Dermis microvascular lymphatic vessel endothelial cell (primary cell): ENCODE results near the gene NKX3-2. TPM values are rescaled to one million over a fixed set of nuclear protein-coding genes. Genes with fewer than 3 reads are reported as not detected.

Source experiments
- DNase-seq, 2 donors: peaks; one replicate each; pipeline versions ENCODE4 v3.0.0 to v3.0.0-alpha.2; 2010; ENCODE audit warnings: low read depth in 2 of 2
- total RNA-seq: library from RNA; depleted of rRNA; stranded (reverse); fragments of >200 nt; gene quantifications from 2 replicates; pipeline ENCODE4 v1.2.1, GENCODE V29; 2014

Gene NKX3-2
- total RNA-seq, 1 donor from 2014 or later, result under 0.01 TPM

DNA sequence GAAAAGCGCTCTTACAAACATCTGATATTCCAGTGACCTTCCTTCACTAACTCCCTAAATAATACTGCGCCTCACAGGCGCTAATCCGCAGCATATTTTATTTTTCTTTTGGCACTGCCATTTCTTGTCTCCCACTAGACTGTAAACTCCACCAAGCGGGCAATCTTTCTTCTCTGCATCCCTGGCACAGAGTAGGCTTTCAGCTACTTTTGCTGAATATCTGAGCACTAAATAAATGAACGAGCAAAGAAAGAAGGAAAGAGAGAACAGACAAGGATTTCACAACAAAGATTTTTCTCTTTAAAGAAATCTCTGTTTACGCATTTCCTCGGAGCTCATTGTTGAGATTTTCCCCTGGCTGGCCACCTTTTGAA lies 12.7 kb downstream of the NKX3-2 start:
- DNase-seq, result no peak

DNA sequence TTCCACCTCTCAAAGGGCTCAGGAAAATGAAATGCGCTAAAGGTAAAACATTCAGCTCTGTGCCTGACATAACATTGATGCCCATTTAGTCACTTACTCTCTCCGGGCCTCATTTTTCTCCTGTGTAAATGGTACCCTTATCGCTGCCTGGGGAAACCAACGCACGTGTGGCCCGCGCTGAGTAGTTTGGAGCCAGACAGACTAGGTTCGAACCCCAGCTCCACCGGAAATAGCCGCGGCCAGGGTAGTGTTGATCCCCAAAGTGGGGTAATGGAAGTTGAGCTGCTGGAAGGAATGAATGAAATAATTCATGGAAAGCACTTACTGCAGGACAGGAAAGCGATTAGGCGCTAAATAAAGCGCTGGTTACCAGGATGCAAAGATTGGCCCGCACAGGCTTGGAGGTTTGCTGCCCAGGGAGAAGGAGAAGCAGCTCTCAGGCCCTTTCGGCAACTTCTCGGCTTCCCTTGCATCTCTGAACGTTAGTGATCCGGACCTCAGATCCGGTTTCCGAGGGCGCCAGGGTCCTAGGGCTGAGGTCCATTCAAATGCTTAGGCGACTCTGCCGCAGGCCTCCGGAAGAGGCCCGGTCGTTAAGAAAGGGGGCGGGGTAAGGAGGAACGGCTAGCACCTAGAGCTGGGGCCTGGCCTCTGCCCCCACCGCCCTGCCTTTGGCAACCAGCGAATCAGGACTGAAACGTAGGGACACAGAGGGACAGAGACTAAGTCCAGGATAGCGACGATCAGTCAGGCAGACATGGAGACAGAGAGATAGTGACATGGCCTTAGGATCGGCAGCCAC lies 13.3 kb downstream of the NKX3-2 start:
- DNase-seq, result no peak

DNA sequence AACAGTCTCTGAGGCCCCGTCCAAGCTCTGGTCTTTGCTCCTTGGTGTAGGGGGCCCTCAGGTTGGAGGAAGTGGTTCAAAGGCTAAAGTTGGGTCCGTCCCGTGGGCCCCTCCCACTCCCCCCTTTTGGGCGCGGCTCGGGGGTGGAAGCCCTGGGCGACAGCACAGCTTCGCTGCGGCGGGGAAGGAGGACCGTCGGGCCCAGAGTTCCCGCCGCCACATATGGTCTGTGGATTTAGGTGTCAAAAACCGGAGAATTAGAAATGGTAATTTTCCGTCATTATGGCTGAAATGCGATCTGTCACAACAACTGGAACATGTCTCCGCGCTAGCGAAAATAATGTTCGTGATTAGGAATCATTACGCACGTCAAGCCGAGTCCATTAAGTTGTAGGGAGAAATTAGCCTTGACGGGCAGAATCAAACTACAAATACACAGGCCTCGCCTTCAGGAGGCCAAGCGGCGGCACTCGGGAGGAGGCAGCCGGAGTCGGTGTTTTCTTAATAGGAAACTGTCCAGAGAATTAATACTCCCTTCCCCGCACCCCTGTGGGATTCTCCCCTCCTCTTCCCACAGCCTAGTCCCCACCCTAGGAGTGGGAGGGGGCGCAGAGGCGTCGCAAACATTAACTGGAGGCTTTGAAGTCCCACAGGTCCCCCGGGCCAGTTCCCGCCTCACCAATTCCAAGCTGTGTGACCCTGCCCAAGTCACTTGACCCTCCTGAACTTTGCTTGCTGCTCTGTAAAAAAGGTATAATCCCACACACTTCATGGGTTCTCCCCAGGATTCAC lies 15.0 kb downstream of the NKX3-2 start:
- no peak for DNase-seq

DNA sequence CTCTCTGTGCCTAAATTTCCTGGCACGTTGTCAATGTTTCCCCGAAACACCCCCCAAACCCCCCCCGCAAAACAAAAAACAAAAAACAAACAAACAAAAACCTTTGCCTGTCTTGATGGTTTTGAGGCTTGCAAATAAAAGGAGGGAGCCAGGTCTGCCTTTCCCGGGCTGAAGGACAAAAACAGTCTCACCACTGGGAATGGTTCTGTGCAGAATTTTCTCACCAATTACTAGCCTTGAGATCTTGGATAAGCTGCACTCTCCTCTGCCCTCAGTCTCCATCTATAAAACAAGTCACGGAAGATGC lies 15.5 kb downstream of the NKX3-2 start:
- DNase-seq, result no peak

DNA sequence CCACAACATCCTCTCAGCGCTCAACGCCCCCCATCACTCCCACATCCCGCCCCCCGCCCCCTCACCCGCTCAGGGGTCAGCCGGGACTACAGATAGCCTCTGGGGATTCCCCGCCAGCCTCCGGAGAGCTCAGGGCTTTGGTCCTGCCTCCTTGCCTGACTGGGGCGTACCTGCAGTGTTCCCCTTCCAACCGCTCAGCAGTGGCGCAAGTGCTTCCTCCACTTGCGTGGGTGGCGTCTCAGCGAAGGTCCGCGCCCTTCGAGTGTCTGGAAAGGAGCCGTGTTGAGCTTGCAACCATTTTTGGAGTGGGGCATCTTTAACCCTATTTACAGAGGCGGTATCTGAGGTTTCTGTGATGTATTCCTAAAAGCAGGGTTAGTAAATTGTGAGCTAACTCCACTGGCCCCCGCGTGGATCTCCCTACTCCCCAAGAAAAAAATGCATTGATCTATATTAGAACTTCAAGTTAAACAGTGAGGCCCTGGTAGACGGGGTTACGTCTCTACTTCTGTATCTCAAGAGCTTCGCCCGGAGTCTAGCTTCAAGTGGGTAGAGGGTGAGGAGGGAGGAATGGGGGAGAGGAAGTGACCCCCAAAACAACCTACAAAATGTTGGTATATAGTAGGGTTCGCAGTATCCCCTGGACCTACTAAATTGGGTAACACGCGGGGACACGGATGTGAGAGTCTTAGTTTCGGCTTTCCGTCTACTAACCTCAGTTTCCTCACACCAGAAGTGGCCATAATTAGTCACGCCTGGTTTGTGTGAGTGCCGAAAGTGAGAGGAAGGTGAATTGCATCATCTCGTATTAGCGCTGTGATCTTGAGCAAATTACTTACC lies 16.1 kb downstream of the NKX3-2 start:
- DNase-seq, result no peak

DNA sequence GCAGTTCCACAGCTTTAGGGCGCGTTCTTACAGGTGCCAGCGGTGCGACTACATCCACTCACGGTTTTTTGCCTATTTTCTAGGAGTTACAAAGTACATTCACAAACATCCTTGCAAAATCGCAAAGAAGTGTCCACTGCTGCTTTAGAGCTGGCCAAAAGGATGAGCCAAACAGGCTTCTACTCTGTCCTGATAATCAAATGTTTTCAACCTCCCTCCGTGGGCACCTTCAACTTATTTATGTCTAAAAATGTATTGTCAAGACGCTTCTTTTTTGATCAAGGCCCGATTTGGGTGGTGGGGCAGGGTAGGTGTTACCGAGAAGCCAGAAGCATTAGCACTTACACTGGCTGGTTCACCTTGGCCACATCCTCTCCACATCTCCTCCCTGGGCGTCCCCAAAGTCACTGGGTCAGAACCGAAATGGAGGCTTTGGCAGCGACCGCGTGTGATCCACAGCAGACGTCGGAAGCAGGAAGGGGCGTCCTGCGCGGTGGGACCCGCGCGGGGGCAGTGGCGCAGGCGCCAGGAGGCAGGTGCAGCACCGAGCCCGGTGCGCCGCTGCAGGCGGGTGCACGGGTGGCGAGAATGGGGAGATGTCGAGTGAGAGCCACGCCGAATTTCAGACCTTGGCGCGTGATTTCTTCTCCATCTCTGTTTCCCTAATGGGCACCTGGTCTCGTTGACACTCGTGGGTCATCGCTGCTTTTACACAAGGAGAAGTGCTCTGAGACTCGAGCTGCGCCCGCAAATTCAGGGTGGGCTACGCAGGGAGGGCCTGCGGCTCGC lies 16.9 kb downstream of the NKX3-2 start:
- no peak for DNase-seq

DNA sequence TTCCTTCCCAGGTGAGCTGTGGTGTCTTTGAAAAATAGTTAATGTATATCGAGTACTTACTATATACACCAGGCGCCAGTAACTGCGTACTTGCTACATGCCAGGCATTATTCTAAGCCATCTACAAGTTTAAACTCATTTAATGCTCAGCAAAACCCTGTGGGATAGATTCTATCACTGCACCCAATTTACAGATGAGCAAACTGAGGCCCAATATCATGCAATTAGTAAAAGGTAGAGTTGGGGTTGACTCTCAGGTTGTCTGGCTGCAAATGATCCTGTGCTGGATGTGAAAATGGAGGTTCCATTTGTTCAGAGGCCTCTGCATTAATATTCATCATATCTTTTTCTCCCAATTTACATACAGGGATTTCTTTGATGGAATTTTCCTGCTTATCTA lies 17.6 kb downstream of the NKX3-2 start:
- no peak for DNase-seq

DNA sequence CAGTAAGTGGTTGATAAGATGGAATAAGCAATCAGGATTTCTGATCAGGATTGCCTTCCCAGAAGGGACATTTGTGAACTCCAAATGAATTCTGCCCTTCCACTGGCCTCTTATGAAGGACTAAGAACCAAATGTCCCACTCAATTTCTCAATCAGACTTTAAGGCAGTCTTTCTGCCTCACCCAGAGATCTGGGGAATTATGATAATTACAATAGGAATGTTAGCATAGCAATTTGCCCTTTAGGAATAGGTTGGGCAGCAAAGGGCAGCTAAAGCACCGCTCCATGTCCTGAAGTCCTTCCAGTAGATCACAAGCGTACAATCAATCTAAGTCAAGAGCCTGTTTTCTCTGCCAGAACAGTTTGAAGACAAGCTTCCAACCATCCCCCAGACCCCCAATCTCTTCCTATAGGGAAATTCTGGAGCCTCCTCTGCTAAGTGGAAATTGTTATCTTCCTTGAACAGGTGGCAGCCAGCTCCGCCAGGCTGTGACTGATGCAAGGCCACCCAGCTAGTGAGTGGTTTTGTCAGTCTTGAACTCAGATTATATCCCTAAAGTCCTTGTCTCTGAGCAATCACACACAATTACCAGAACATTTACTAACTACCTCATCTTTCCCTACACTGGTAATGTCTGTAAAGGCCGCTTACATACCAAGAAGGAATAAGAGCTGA lies 18.6 kb downstream of the NKX3-2 start:
- DNase-seq, result no peak

DNA sequence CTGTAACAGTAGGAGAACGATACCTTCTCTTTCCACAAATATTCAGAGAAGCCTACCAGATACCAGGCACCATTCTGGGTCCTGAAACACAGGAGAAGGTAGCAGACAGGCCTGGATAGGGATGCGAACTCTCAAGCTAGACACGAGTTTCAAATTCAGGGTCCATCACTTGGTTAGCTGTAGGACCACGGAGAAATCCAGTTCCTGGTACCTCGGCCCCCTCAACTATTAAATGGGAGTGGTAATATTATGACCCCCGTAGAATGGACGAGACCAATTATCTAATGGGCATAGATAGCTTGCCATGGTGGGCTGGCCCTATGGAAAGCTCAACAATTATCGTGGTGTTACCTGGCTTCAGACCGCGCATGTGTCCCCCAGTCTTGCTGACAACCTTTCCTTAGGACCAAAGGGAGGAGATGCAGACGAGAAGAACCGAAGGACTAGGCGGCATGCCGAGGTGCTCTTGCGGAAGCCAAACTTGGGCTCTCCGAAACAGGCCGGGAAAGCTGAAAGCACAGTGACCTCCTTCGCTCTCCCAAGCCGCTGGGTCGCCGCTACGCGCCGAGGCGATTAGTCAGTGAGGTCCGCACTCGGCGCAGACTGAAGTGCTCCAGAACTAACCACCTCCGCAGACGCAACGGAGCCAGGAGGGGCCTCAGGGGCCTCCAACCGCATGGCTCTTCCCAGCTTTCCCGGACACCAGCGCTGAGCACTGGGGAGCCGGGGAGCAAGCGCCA lies 19.6 kb downstream of the NKX3-2 start:
- no peak for DNase-seq

DNA sequence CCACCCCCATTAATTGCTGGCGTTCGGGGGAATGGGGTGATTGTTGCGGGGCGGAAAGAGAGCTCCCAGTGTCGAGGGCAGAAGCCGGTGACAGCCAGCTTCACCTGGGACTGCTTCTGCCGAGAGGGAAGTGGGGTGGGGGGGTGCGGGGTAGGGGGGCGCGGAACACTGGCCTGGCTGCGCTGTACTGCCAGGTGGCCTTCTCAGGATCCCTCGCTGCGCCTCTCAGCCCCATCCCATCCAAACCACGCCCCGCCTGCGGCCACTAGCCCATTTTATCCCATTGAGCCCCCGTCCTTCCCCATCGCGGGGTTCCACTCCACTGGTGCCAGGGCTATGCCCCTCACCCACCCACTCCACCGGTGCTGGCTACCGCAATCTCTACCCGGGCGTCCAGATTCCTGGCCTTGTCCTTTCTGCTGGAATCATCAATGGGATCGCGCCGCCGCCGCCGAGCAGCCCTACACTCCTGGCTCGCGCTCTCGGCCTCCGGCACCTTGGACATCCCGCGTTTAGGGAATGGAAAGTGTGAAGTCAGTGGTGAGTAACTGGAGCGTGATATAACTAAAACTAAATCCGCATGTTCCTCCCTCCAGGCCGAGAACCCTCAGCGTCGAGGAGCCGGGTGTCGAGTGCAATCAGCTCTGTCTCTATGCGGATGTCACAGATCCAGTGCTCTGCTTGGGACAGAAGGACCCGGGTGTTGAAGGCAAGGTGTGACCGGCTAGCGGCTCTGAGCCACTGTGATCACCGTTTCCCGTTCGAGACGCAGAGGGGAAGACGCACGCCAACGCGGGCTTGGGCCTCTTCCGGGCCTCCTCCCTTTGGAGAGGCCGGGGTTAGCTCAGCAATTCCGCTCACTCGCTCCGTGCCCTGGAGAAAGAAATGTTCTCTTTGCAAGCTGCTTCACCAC lies 20.5 kb downstream of the NKX3-2 start:
- DNase-seq, result no peak

DNA sequence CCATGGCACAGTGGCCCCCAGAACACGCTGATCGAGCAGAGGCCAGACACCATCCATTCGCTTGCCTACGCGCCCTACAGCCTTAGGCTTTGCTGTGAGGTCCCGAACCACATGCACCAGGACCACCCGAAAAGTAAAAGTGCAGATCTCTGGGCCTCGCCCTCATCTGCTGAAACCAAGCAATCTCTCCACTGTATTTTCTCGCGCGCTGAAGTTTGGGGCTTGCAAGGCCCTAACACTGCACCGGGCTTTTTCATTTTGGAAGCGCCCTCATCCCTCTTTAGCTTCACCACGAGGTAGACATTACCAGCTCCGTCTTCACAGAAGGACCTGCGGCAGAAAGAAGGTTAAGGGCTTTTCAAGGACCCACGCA lies 21.2 kb downstream of the NKX3-2 start:
- no peak for DNase-seq

DNA sequence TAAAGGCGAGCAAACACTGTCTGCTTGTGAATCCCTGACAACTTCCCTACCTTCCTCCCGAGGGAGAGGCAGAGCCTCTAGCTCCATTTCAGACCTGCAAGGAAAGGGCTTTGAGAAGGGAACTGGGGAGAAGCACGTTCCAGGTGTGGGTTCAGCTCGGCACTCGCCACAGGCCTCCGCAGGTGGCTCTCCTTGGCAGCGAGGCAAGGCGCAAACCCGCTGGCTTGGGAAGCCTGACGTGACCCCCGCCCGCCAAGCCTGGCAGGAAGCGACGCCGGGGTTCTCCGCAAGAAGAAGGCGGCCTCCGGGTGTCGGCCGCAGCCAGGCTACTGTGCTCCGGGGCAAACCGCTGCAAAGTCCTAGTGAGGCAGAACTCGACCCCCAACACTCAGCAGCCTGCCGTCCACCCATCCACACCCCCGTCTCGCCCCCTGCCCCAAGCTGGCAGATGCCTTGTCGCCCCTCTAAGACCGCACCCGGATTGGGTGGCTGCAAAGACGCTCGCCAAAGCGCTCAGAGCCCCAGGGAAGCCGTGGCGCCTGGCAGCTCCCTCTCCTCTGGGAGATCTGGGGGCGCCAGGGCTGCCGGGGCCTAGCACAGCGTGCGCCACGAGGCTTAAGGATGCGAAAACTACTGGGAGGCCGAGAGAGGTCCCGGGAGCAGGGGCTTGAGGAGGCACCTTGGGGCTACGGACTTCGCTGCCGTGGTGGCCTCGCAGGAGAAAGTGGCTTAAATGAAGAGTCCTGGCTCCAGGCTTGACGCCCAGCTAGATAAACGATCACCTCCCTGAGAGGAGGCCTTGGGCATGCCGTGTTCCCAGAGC lies 21.8 kb downstream of the NKX3-2 start:
- DNase-seq, result no peak

DNA sequence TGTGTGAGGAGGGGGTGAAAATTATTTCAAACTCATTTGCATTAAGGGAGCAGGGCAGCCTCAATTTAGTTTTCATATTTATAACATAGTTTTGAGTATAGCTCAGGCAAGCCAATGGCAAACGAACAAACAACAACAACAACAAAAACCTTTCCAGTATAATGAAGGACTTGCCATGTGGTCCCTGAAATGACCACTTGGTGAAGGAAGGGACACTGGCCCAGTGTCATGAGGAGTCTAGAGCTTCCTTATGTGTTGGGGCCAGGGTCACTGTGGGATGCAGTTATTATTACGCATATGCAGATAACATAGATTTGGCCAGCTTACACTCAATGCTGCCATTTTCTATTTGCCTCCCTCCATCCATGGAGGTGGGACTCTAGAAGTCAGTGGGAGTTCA lies 23.3 kb downstream of the NKX3-2 start:
- DNase-seq, result no peak

DNA sequence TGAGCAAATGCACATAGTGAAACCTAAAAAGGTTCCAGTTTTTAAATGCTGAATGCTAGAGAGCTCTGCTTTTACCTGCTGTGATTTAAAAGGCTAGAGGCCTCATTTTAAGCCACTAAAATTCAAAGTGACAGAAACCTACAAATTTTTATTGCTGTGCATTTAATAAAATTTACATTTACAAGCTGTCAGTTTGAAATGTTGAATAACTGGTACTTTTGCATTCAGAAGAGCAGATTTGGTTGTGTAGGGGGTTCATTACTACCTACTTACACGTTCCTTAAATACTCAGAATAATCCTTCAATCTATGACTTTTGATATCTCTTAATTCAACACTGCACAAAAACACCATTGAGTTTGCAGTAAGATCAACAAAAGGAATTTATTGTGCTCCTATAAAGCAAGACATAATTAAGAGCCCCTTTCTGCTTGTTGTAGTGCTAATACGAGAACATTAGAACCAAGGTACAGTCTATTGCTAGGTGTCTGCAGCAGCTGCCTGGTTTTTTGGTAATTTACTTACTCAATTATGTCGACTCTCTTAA lies 27.9 kb downstream of the NKX3-2 start:
- no peak for DNase-seq

DNA sequence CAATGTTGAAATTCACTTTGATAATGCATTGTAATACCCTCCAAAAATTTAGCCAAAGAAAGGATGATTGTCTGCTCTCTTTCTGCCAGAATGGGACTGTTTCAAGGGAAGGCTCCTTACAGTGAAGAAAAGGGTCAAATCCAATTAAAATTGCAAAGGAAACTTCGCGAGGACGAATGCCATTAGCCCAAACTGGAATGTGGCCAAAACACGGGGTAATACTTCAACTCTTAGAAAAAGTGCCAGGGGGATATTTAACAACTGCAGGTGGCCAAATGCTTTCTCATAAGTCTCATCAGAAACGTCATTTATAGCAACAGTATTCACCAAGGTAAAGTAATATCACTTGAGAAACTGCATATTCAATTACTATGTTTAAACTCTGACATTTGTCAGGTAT lies 29.0 kb downstream of the NKX3-2 start:
- no peak for DNase-seq

DNA sequence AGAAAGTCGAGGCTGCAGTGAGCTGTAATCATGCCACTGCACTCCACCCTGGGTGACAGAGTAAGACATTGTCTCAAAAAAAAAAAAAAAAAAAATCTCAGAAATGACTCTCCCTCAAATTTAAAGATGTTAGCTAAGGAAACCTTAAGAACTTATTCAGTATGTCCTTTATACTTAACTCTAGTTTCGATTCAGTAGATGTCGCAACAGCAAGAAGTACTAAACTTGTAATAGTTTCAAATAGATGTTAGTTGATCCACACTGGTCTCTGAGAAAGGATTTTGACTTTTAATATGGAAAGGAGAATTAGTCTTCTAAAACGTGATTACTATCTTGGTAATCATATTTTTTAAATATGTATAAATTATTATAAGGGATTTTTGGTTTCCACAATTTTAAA lies 29.6 kb downstream of the NKX3-2 start:
- no peak for DNase-seq

DNA sequence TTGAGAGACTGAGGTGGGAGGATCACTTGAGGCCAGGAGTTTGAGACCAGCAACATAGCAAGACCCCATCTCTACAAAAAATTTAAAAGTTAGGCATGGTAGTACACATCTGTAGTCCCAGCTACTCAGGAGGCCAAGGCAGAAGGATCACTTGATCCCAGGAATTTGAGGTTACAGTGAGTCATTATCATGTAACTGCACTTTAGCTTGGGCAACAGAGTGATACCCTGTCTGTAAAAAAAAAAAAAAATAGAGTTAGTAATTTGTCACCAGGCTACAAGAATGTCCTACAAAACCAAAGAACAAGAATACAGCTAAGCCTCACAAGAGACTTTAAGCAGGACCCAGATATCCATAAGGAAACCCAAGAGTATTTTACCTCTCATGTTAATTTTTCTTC lies 33.2 kb downstream of the NKX3-2 start:
- no peak for DNase-seq

DNA sequence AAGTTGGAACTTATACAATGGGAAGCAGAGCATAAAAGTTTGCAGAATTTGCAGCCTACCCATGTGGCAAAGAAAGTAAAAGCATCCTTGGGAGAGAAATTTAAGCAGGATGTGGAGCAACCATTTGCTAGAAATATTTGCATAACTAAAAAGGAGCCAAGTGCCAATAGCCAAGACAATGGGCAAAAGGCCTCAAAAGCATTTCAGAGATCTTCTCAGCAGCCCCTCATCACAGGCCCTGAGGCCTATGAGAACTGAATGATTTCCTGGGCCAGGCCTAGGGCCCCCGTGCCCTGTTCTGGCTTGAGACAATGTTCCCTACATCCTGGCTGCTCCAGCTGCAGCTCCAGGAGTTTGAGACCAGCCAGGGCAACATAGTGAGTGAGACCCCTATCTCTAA lies 34.9 kb downstream of the NKX3-2 start:
- no peak for DNase-seq
